ENCODE data around the gene MYMK. TPM values are rescaled to one million over a fixed set of nuclear protein-coding genes. Genes with fewer than 3 reads are reported as not detected.
A peak's percentile ranks its signal among the peaks of the same experiment; 100 is the strongest.

MYMK gene
- total RNA-seq, 1 donor from 2014 or later: not detected

- DNase-seq (ENCODE audit: low spot score in 2 of 2, unreplicated experiment in 2 of 2): no peak
- no peak overlapping the region for H3K27ac Mint-ChIP-seq
- no peak overlapping the region for H3K4me3 Mint-ChIP-seq
- no peak for TF ChIP-seq CTCF (IDR thresholded peaks at IDR 0.05; ENCODE audit: unreplicated experiment)
- no peaks in the 10 kb centered on the region for H3K36me3 Mint-ChIP-seq
- no peaks in the 10 kb centered on the region for H3K27me3 Mint-ChIP-seq (ENCODE audit: low read depth)
- H3K9me3 Mint-ChIP-seq: no peaks in the 10 kb centered on the region
- H3K4me1 Mint-ChIP-seq: peaks cover 50% of the 10 kb centered on the region
Observed at GRCh38 chr9:133523106-133523505, 1.7 kb downstream of the MYMK start.

GRCh38 chr9:133522073-133522910 is 2.5 kb downstream of the MYMK start:
- no peaks in the 10 kb centered on the region for H3K9me3 Mint-ChIP-seq
- no peak overlapping the region for H3K27ac Mint-ChIP-seq
- DNase-seq (ENCODE audit: low spot score in 2 of 2, unreplicated experiment in 2 of 2): no peak
- H3K27me3 Mint-ChIP-seq (ENCODE audit: low read depth): no peaks in the 10 kb centered on the region
- no peak overlapping the region for H3K4me3 Mint-ChIP-seq
- no peak for TF ChIP-seq CTCF (IDR thresholded peaks at IDR 0.05; ENCODE audit: unreplicated experiment)
- peaks cover 42% of the 10 kb centered on the region for H3K4me1 Mint-ChIP-seq
- H3K36me3 Mint-ChIP-seq: no peaks in the 10 kb centered on the region

GRCh38 chr9:133521122-133522072 is 3.4 kb downstream of the MYMK start:
- no peaks in the 10 kb centered on the region for H3K9me3 Mint-ChIP-seq
- H3K27ac Mint-ChIP-seq: no peak overlapping the region
- TF ChIP-seq CTCF (IDR thresholded peaks at IDR 0.05; ENCODE audit: unreplicated experiment): no peak
- no peaks in the 10 kb centered on the region for H3K27me3 Mint-ChIP-seq (ENCODE audit: low read depth)
- H3K36me3 Mint-ChIP-seq: no peaks in the 10 kb centered on the region
- peaks cover 33% of the 10 kb centered on the region for H3K4me1 Mint-ChIP-seq
- DNase-seq (ENCODE audit: low spot score in 2 of 2, unreplicated experiment in 2 of 2): no peak
- no peak overlapping the region for H3K4me3 Mint-ChIP-seq

GRCh38 chr9:133520121-133520835 is 4.5 kb downstream of the MYMK start:
- no peaks in the 10 kb centered on the region for H3K27me3 Mint-ChIP-seq (ENCODE audit: low read depth)
- no peaks in the 10 kb centered on the region for H3K36me3 Mint-ChIP-seq
- no peaks in the 10 kb centered on the region for H3K9me3 Mint-ChIP-seq
- no peak overlapping the region for H3K27ac Mint-ChIP-seq
- peaks cover 31% of the 10 kb centered on the region for H3K4me1 Mint-ChIP-seq
- DNase-seq (ENCODE audit: low spot score in 2 of 2, unreplicated experiment in 2 of 2): no peak
- TF ChIP-seq CTCF (IDR thresholded peaks at IDR 0.05; ENCODE audit: unreplicated experiment): no peak
- H3K4me3 Mint-ChIP-seq: no peak overlapping the region

- H3K27me3 Mint-ChIP-seq (ENCODE audit: low read depth): no peaks in the 10 kb centered on the region
- H3K36me3 Mint-ChIP-seq: no peaks in the 10 kb centered on the region
- TF ChIP-seq CTCF (IDR thresholded peaks at IDR 0.05; ENCODE audit: unreplicated experiment): no peak
- H3K4me3 Mint-ChIP-seq: no peak overlapping the region
- H3K27ac Mint-ChIP-seq: peak overlapping the region; percentile 9
- no peak for DNase-seq (ENCODE audit: low spot score in 2 of 2, unreplicated experiment in 2 of 2)
- H3K9me3 Mint-ChIP-seq: no peaks in the 10 kb centered on the region
- peaks cover 31% of the 10 kb centered on the region for H3K4me1 Mint-ChIP-seq
Observed at GRCh38 chr9:133519693-133520092, 5.1 kb downstream of the MYMK start.
